ENCODE data around the gene IL21R. TPM values are rescaled to one million over a fixed set of nuclear protein-coding genes. Genes with fewer than 3 reads are reported as not detected.

The IL21R gene
- total and polyA plus RNA-seq, 10 of the 15 experiments (the other 5 are each of a cell fraction or from before 2014, with no cell fraction given), result 5.3 to 138 (median 82.5) TPM

GRCh38 chr16:27403601-27403992 lies 1.6 kb downstream of the IL21R start (continued):
- TF ChIP-seq ZBTB4 (CRISPR knock-in tag; IDR thresholded peaks at IDR 0.05), result no peak
- no peak for TF ChIP-seq ESRRA (IDR thresholded peaks at IDR 0.05; ENCODE audit: low read length)
- TF ChIP-seq MYB (IDR thresholded peaks at IDR 0.05; ENCODE audit: borderline replicate concordance, low read depth, low read length), result no peak
- TF ChIP-seq IRF4 (IDR thresholded peaks at IDR 0.05; ENCODE audit: low read depth, low read length), result no peak
- TF ChIP-seq PRDM15 (CRISPR knock-in tag; IDR thresholded peaks at IDR 0.05), result no peak
- no peak for TF ChIP-seq ZNF384 (IDR thresholded peaks at IDR 0.05; ENCODE audit: borderline replicate concordance, low read depth, low read length)
- TF ChIP-seq IKZF2 (IDR thresholded peaks at IDR 0.05), result no peak
- 0 out of 3 replicates have a peak, but pooled peaks have one; percentile 46 for TF ChIP-seq POU2F2 (IDR thresholded peaks at IDR 0.05; ENCODE audit: borderline replicate concordance, low read depth, low read length)
- TF ChIP-seq TARDBP (IDR thresholded peaks at IDR 0.05; ENCODE audit: borderline replicate concordance), result no peak; the same call in 1 of the 2 replicates
- peak; percentile 66; the same call in 1 of the 2 replicates for TF ChIP-seq ZNF217 (IDR thresholded peaks at IDR 0.05)
- no peak for TF ChIP-seq ZBTB40 (IDR thresholded peaks at IDR 0.05; ENCODE audit: borderline replicate concordance)
- TF ChIP-seq POLR2A (IDR thresholded peaks at IDR 0.05; ENCODE audit: low read depth, low read length), result peak; percentile 5; the same call in 1 of the 2 replicates
- TF ChIP-seq ATF7 (IDR thresholded peaks at IDR 0.05; ENCODE audit: low read depth), result no peak
- TF ChIP-seq FOXK2 (IDR thresholded peaks at IDR 0.05), result no peak
- TF ChIP-seq NR2F1 (conservative IDR thresholded peaks at IDR 0.05), result no peak
- no peak for TF ChIP-seq CTCF (IDR thresholded peaks at IDR 0.05 in 2 of 3, conservative IDR thresholded peaks at IDR 0.05 in 1 of 3; ENCODE audit: control insufficient read depth in 2 of 3, extremely low read depth in 1 of 3, insufficient read depth in 1 of 3, low read depth in 3 of 3, low read length in 3 of 3)
- TF ChIP-seq BMI1 (IDR thresholded peaks at IDR 0.05; ENCODE audit: borderline replicate concordance), result no peak
- no peak for TF ChIP-seq RAD51 (IDR thresholded peaks at IDR 0.05)
